Neuron (in vitro differentiated cells): ENCODE measurements around the gene TTLL9.

Experiments
- H2AFZ ChIP-seq: one replicate; pipeline ENCODE4 v1.6.1; 2013; ENCODE audit warnings: low read depth, mild to moderate bottlenecking, inconsistent platforms, low read length, moderate library complexity
- H3K27me3 ChIP-seq: one replicate; pipeline ENCODE4 v1.6.1; 2013; ENCODE audit warnings: low read length; ENCODE audit not compliant: insufficient read depth
- H3K36me3 ChIP-seq: one replicate; pipeline ENCODE4 v1.6.1; 2013; ENCODE audit warnings: low read length; ENCODE audit not compliant: insufficient read depth
- H3K4me1 ChIP-seq: one replicate; pipeline ENCODE4 v1.6.1; 2013; ENCODE audit warnings: low read length; ENCODE audit not compliant: insufficient read depth
- H3K4me3 ChIP-seq: 2 replicates; pipeline ENCODE4 v1.5.1; 2013; ENCODE audit warnings: mild to moderate bottlenecking, low read length, moderate library complexity
- H3K9me3 ChIP-seq: one replicate; pipeline ENCODE4 v1.6.1; 2013; ENCODE audit warnings: low read length

Gene TTLL9

GRCh38 chr20:31857861-31858759 is 12.3 kb upstream of the TTLL9 start:
- Histone ChIP-seq H3K4me1 (peaks cover 15% of the 10 kb centered on the region), H3K4me3 (no peak overlapping the region), H3K27me3 (peaks cover 17% of the 10 kb centered on the region), H2AFZ (no peak overlapping the region), H3K36me3 (no peaks in the 10 kb centered on the region), H3K9me3 (no peaks in the 10 kb centered on the region)

DNA sequence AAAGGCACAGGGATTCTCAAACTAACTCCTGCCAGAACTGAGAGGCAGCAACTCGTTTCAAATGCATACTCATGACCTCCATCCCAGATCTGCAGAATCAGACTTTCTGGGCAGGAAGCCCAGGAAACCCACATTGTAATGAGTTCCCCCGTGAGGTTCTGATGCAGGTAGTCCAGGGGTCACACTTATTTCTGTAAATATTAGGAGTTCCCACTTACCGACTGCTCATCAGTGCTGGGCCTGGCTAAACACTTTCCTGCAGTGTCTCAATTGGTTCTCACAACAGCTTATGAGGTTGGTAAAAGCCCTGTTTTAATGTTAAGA is 11.7 kb upstream of the TTLL9 start:
- Histone ChIP-seq H3K4me1 (peaks cover 15% of the 10 kb centered on the region), H3K4me3 (no peak overlapping the region), H3K9me3 (no peaks in the 10 kb centered on the region), H3K27me3 (peaks cover 15% of the 10 kb centered on the region), H2AFZ (no peak overlapping the region), H3K36me3 (peaks cover under 1% of the 10 kb centered on the region)

GRCh38 chr20:31859266-31859997 is 11.0 kb upstream of the TTLL9 start:
- H3K36me3 ChIP-seq, result peaks cover 5% of the 10 kb centered on the region
- peaks cover 8% of the 10 kb centered on the region for H3K27me3 ChIP-seq
- H3K9me3 ChIP-seq, result no peaks in the 10 kb centered on the region
- H2AFZ ChIP-seq, result no peak overlapping the region
- H3K4me3 ChIP-seq, result no peak overlapping the region
- H3K4me1 ChIP-seq, result peaks cover 15% of the 10 kb centered on the region

- Histone ChIP-seq H3K27me3 (peaks cover 5% of the 10 kb centered on the region), H3K36me3 (peaks cover 5% of the 10 kb centered on the region), H3K9me3 (no peaks in the 10 kb centered on the region), H3K4me1 (peaks cover 15% of the 10 kb centered on the region), H3K4me3 (no peak overlapping the region), H2AFZ (no peak overlapping the region)
Observed at GRCh38 chr20:31859998-31860380, 10.4 kb upstream of the TTLL9 start.

DNA sequence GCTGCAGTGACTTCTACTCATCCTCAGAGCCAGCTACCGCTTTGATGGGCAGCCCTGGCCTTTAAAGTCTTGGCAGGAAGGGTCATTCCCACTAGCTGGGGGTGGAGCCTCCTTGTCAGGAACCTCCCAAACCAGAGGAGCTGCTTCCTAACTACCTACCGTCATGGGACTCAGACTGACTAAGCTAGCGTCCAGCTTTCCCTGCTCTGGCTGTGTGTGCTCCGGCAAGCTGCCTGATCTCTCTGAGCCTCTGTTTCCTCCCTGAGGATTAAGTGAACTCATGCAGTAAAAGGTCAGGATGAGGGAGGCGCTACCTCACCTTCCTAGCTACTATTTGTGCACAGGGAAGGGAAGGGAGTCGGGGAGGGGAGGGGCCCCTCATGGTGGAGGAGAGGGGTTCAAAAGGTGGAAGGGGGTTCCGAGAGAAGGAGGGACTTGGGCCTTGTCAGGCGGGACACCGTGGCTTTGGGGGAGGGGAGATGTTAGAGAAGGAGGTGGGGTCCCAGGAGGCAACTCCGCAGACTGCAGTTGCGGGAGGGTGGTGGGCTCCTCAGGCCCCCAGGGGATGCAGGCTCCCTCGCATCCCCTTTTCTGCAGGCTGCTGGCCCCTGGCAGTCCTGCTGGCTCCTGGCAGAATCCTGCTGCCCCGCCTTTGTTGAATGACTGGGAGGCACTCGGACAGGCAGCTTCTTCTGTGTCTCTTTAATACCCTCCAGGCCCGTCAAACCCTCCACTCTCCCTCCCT is 9.9 kb upstream of the TTLL9 start:
- H3K4me3 ChIP-seq, result peak overlapping the region; percentile 40
- peaks cover 6% of the 10 kb centered on the region for H3K36me3 ChIP-seq
- H3K27me3 ChIP-seq, result peaks cover 3% of the 10 kb centered on the region
- H3K9me3 ChIP-seq, result no peaks in the 10 kb centered on the region
- peaks cover 18% of the 10 kb centered on the region for H3K4me1 ChIP-seq
- H2AFZ ChIP-seq, result peak overlapping the region; percentile 60

GRCh38 chr20:31861135-31861384 is 9.4 kb upstream of the TTLL9 start:
- Histone ChIP-seq H3K36me3 (peaks cover 8% of the 10 kb centered on the region), H3K27me3 (peaks cover under 1% of the 10 kb centered on the region), H3K9me3 (no peaks in the 10 kb centered on the region), H2AFZ (peak overlapping the region; percentile 60), H3K4me1 (peaks cover 23% of the 10 kb centered on the region), H3K4me3 (peak overlapping the region; percentile 40)

DNA sequence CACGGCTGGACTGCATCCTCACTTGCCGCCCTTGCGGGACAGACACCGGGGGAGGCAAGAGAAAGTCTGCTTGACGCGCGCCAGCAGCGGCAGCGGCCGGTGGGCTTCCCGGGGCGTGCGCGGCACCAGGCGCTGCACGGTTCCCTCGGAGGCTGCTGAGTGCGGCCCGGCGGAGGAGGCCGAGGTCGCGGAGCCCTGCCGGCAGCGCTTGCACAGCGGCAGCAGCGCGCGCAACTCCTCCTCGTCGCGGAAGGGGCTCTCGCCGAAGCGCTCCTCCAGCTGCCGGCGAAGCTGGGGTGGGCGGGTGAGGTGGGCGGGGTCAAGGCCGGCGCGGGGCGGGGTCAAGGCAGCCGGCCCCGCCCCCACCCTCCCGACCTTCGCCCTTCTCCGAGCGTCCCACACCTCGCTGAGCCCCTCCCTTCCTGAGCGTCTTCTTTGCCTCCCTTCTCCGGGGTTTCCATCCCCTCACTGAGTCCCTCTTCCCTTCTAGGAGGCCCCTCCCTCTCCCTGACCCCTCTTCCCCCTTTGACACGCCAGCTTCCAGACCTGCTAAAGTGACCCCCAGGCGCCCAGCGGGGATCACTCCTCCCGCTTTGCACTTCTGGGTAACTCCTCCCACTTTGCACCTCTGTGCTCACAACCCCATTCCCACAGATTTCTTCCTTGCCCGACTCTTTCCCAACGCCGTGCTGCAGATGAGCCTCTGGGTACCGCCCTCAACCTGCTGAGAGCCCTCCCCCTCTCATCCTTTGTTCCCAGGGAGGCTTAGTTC is 8.9 kb upstream of the TTLL9 start:
- Histone ChIP-seq H3K36me3 (peaks cover 12% of the 10 kb centered on the region), H3K4me3 (peak overlapping the region; percentile 40), H3K9me3 (no peaks in the 10 kb centered on the region), H3K4me1 (peaks cover 26% of the 10 kb centered on the region), H2AFZ (peak overlapping the region; percentile 60), H3K27me3 (no peaks in the 10 kb centered on the region)

DNA sequence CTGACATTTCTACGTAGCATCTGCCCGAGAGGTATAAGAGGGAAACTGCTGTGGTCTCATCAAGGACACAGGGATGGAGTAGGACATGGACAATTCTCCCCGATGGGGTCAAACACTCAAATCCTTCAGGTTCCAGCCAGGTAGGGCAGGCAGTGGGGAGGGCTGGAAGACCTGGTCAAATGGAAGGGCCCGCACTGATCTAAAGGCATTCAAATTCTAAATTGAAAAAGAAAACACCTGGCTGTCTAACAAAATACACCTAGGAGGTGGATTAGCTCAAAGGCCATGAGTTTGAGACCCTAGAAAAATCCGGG is 8.3 kb upstream of the TTLL9 start:
- H3K9me3 ChIP-seq, result no peaks in the 10 kb centered on the region
- peaks cover 13% of the 10 kb centered on the region for H3K36me3 ChIP-seq
- H3K4me3 ChIP-seq, result no peak overlapping the region
- H3K4me1 ChIP-seq, result peaks cover 26% of the 10 kb centered on the region
- no peak overlapping the region for H2AFZ ChIP-seq
- H3K27me3 ChIP-seq, result no peaks in the 10 kb centered on the region

- Histone ChIP-seq H2AFZ (no peak overlapping the region), H3K36me3 (peaks cover 13% of the 10 kb centered on the region), H3K9me3 (no peaks in the 10 kb centered on the region), H3K4me1 (peaks cover 26% of the 10 kb centered on the region), H3K27me3 (no peaks in the 10 kb centered on the region), H3K4me3 (no peak overlapping the region)
Observed at GRCh38 chr20:31862506-31862905, 7.9 kb upstream of the TTLL9 start.

DNA sequence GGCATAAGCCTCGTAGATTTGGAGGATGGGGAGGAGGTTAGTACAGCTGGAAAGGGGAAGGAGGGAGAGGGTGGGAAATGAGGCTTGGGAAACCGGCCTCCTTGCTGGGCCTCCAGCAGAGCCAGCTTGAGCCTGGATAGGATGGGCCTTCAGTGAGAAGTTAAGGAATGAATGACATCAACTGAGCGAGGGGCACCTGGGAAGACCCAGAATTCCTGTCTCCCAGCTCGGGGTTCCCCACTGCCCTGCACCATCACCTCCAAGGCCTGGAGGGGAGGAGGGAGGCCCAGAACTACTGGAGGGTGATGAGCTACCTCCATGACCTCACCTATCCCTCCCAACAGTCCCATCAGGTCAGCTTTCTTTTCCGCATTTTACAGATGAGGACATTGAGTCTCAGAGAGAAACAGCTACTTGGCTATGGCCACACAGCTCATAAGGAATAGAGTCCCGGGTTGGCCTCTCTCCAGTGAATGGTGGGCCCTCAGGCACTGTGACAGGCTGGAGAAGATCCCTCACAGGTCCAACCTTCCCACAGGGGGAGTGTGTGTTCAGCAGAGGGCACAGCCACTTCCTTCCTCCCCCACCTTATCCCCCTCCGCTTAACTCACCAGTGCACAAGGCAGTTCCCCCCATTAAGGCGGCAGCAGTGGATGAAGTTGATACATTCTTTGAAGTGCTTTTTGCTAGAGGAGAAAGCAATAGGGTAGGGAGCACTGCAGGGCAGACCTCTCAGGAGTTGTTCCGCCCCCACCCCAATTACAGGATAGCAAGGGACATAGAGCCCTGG is 6.9 kb upstream of the TTLL9 start:
- H3K36me3 ChIP-seq, result peaks cover 13% of the 10 kb centered on the region
- no peak overlapping the region for H3K4me3 ChIP-seq
- no peaks in the 10 kb centered on the region for H3K9me3 ChIP-seq
- peaks cover 26% of the 10 kb centered on the region for H3K4me1 ChIP-seq
- H3K27me3 ChIP-seq, result no peaks in the 10 kb centered on the region
- no peak overlapping the region for H2AFZ ChIP-seq

DNA sequence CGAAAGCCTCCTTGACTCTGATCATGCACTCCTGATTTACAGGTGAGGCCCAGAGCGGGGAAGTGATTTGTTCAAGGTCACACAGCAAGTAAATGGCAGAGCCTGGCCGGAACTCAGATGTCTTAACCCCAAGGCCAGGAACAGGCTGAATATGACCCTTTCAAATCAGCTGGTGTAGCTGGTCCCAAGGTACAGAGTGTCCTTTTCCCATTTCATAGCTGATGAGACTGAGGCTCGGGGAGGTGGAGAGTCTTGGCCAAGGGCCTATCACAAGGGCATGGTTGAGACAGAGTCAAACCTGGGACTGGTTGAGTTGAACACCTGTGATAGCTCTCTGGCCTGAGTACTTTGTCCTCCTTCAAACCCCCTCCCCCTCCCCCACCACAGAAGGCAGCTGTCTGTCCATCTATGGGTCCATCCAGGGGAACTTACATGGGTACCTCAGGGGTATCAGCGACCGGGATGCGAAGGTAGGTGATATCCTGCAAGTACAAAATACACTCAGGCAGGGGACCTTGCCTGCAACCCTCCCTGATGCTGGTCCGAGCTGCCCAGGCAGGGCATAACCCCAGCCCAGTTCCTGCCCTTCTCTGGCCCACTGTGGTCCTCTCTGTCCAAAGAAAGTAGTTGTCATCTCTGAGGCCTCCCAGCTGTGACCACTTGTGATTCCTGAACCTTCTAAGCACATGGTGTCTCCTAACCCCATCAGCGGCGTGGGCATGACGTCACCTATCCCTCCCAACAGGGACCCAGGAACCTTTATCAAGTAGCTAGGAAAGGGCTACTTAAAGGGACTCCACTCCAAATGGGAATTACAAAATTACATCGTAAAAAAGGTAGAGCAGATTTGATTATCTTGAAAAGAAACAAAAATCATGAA is 5.7 kb upstream of the TTLL9 start:
- H2AFZ ChIP-seq, result no peak overlapping the region
- no peak overlapping the region for H3K4me3 ChIP-seq
- H3K4me1 ChIP-seq, result peaks cover 37% of the 10 kb centered on the region
- H3K9me3 ChIP-seq, result no peaks in the 10 kb centered on the region
- no peaks in the 10 kb centered on the region for H3K27me3 ChIP-seq
- H3K36me3 ChIP-seq, result peaks cover 13% of the 10 kb centered on the region

- H3K4me1 ChIP-seq, result peaks cover 32% of the 10 kb centered on the region
- H3K36me3 ChIP-seq, result peaks cover 13% of the 10 kb centered on the region
- no peaks in the 10 kb centered on the region for H3K27me3 ChIP-seq
- no peak overlapping the region for H3K4me3 ChIP-seq
- no peaks in the 10 kb centered on the region for H3K9me3 ChIP-seq
- H2AFZ ChIP-seq, result no peak overlapping the region
Observed at GRCh38 chr20:31866221-31866620, 4.2 kb upstream of the TTLL9 start.
